HepG2 (cell line): ENCODE results near the gene SYNJ2. TPM values are rescaled to one million over a fixed set of nuclear protein-coding genes. Genes with fewer than 3 reads are reported as not detected.
A peak's percentile ranks its signal among the peaks of the same experiment; 100 is the strongest.

Experiments used
- ARID4A ChIP-seq: sonication (generic); formaldehyde crosslinking; IDR thresholded peaks from 2 replicates; pipeline ENCODE4 v1.5.0; 2020; ENCODE audit warnings: mild to moderate bottlenecking, missing genetic modification reagents, borderline replicate concordance
- ARID5B ChIP-seq: IDR thresholded peaks from 2 replicates; pipeline ENCODE4 v1.4.0; 2020; ENCODE audit warnings: mild to moderate bottlenecking, missing genetic modification reagents
- ELK4 ChIP-seq: sonication (generic); formaldehyde crosslinking; IDR thresholded peaks from 2 replicates; pipeline ENCODE4 v1.9.0; 2021; ENCODE audit warnings: missing genetic modification reagents, borderline replicate concordance
- FOXK1 ChIP-seq: sonication (generic); formaldehyde crosslinking; IDR thresholded peaks from 2 replicates; pipeline ENCODE4 v1.4.0; 2020; ENCODE audit warnings: low read depth, missing genetic modification reagents, borderline replicate concordance
- JARID2 ChIP-seq: sonication (generic); formaldehyde crosslinking; IDR thresholded peaks from 2 replicates; pipeline ENCODE4 v1.8.1; 2023; ENCODE audit warnings: missing genetic modification reagents, inconsistent platforms; ENCODE audit not compliant: insufficient replicate concordance
- KDM3A ChIP-seq: IDR thresholded peaks from 2 replicates; pipeline ENCODE4 v1.6.1; 2018; ENCODE audit warnings: low read depth, missing compliant biosample characterization
- REPIN1 ChIP-seq: sonication (generic); formaldehyde crosslinking; IDR thresholded peaks from 2 replicates; pipeline ENCODE4 v1.8.0; 2022; ENCODE audit warnings: missing genetic modification reagents, low read depth, mild to moderate bottlenecking, borderline replicate concordance
- RFX1 ChIP-seq: fragments of 450-650 bp; IDR thresholded peaks from 2 replicates; pipeline ENCODE4 v1.6.1; 2017
- RXRA ChIP-seq: sonication (generic); formaldehyde crosslinking; IDR thresholded peaks from 2 replicates; pipeline ENCODE4 v1.5.1; 2020; ENCODE audit warnings: missing genetic modification reagents
- SMC3 ChIP-seq: IDR thresholded peaks from 2 replicates; pipeline ENCODE4 v1.6.1; 2011; ENCODE audit warnings: low read length, improper control_type of control experiment
- SOX5 ChIP-seq: IDR thresholded peaks from 2 replicates; pipeline ENCODE4 v1.6.1; 2016; ENCODE audit warnings: borderline replicate concordance
- TBX2 ChIP-seq: sonication (generic); formaldehyde crosslinking; IDR thresholded peaks from 2 replicates; pipeline ENCODE4 v1.5.0; 2020; ENCODE audit warnings: missing genetic modification reagents, mild to moderate bottlenecking, borderline replicate concordance
- ZNF10 ChIP-seq: sonication (generic); formaldehyde crosslinking; IDR thresholded peaks from 2 replicates; pipeline ENCODE4 v1.4.0; 2020; ENCODE audit warnings: mild to moderate bottlenecking, low read depth, missing genetic modification reagents, borderline replicate concordance
- ZNF263 ChIP-seq: sonication (generic); formaldehyde crosslinking; IDR thresholded peaks from 2 replicates; pipeline ENCODE4 v1.4.0; 2020; ENCODE audit warnings: missing genetic modification reagents
- ZNF280B ChIP-seq: sonication (generic); formaldehyde crosslinking; IDR thresholded peaks from 2 replicates; pipeline ENCODE4 v1.5.0; 2020; ENCODE audit warnings: missing genetic modification reagents, mild to moderate bottlenecking, borderline replicate concordance
- ZSCAN20 ChIP-seq: sonication (generic); formaldehyde crosslinking; IDR thresholded peaks from 2 replicates; pipeline ENCODE4 v1.4.0; 2020; ENCODE audit warnings: missing genetic modification reagents, mild to moderate bottlenecking, borderline replicate concordance
- ZSCAN22 ChIP-seq: sonication (generic); formaldehyde crosslinking; IDR thresholded peaks from 2 replicates; pipeline ENCODE4 v1.4.0; 2020; ENCODE audit warnings: mild to moderate bottlenecking, missing genetic modification reagents
- polyA plus RNA-seq, 8 experiments: library from polyadenylated mRNA; depleted of rRNA in 3 of 8; stranded (reverse) in 7 of 8; unstranded in 1 of 8; fragments of >200 nt; fragmentation: Illumina TruSeq in 4 of 8; extraction: Trizol in 4 of 8; gene quantifications; 2 replicates each; pipeline versions ENCODE4 v1.2.1 to v1.2.3, GENCODE V29; 2011 to 2016; ENCODE audit warnings: low read depth in 4 of 8, missing spikeins in 1 of 8, mixed read lengths in 1 of 8; ENCODE audit not compliant: insufficient read depth in 1 of 8
- total RNA-seq, 5 experiments: library from RNA; depleted of rRNA; stranded (reverse); fragments of >200 nt; fragmentation: Illumina TruSeq; extraction: Trizol; gene quantifications; 2 replicates each; pipeline ENCODE4 v1.2.3, GENCODE V29; 2016; ENCODE audit warnings: low read depth in 1 of 5

SYNJ2 gene
- total and polyA plus RNA-seq, 2 of the 13 experiments (the other 11 are each of a cell fraction or from before 2014, with no cell fraction given) = 39.1 to 57.6 TPM

GRCh38 chr6:158072083-158072721, 90.5 kb downstream of the SYNJ2 start (continued):
- TF ChIP-seq ARID5B = peak; percentile 33; the same call in 1 of the 2 replicates
- TF ChIP-seq TBX2 (CRISPR knock-in tag) = no peak
- no peak for TF ChIP-seq ELK4 (CRISPR knock-in tag)
- TF ChIP-seq ZSCAN20 = no peak
- peak; percentile 39; the same call in 1 of the 2 replicates for TF ChIP-seq SOX5 (CRISPR knock-in tag)
- peak; percentile 80 for TF ChIP-seq ZNF263
- no peak for TF ChIP-seq ZNF10 (CRISPR knock-in tag)
- TF ChIP-seq SMC3 = peak; percentile 95
- TF ChIP-seq REPIN1 (CRISPR knock-in tag) = peak; percentile 60; the same call in 1 of the 2 replicates
- no peak; the same call in 1 of the 2 replicates for TF ChIP-seq RXRA
- no peak for TF ChIP-seq ZSCAN22 (CRISPR knock-in tag)
- 0 out of 2 replicates have a peak, but pooled peaks have one; percentile 72 for TF ChIP-seq KDM3A (CRISPR knock-in tag)
- TF ChIP-seq RFX1 = no peak
- no peak for TF ChIP-seq FOXK1 (CRISPR knock-in tag)
- TF ChIP-seq JARID2 = no peak
- TF ChIP-seq ZNF280B (CRISPR knock-in tag) = no peak
- peak; percentile 50; the same call in 1 of the 2 replicates for TF ChIP-seq ARID4A (CRISPR knock-in tag)
